B cell (primary cell): ENCODE results near the gene TECTA.

ENCODE experiments used
- EZH2 ChIP-seq: IDR thresholded peaks from 2 replicates; pipeline ENCODE4 v1.6.1; 2012; ENCODE audit warnings: borderline replicate concordance, low read depth, mild to moderate bottlenecking, moderate library complexity, low read length; ENCODE audit not compliant: insufficient read depth, poor library complexity, severe bottlenecking
- TF ChIP-seq, protein P1 (sequence below): fragments of 200-600 bp; IDR thresholded peaks from one replicate; pipeline ENCODE4 v1.8.0; 2022; ENCODE audit warnings: antibody characterized with exemption, mild to moderate bottlenecking

DNA sequence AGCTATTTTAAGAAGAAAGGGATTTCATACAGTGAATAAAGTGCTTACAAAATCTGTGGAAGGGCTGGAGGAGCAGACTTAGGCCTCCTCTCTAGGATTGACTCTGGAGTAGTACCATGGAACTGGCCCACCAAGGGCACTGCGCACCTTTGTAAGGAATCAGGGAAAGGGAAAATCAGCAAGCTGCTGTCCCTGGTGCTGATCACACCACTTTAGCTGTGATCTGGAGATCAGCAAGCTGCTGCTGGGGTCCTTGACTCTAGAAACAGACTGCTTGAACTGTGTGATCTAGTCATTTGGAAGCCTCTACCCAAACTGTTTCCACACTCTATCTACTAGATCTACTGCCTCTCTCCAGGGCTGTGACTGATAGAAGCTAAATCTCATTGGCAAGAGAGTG is 18.4 kb upstream of the TECTA start:
- TF ChIP-seq, protein P1, sequence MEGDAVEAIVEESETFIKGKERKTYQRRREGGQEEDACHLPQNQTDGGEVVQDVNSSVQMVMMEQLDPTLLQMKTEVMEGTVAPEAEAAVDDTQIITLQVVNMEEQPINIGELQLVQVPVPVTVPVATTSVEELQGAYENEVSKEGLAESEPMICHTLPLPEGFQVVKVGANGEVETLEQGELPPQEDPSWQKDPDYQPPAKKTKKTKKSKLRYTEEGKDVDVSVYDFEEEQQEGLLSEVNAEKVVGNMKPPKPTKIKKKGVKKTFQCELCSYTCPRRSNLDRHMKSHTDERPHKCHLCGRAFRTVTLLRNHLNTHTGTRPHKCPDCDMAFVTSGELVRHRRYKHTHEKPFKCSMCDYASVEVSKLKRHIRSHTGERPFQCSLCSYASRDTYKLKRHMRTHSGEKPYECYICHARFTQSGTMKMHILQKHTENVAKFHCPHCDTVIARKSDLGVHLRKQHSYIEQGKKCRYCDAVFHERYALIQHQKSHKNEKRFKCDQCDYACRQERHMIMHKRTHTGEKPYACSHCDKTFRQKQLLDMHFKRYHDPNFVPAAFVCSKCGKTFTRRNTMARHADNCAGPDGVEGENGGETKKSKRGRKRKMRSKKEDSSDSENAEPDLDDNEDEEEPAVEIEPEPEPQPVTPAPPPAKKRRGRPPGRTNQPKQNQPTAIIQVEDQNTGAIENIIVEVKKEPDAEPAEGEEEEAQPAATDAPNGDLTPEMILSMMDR = no peak
- no peak for TF ChIP-seq EZH2
